Type B pancreatic cell (in vitro differentiated cells): ENCODE measurements around the gene MEI1. TPM values are rescaled to one million over a fixed set of nuclear protein-coding genes. Genes with fewer than 3 reads are reported as not detected.

ENCODE experiments used
- DNase-seq: peaks from one replicate; pipeline ENCODE4 v3.0.0; 2021; ENCODE audit warnings: mixed read lengths; ENCODE audit not compliant: unreplicated experiment; ENCODE audit errors: extremely low spot score
- H3K27ac Mint-ChIP-seq: 2 replicates; pipeline ENCODE4 v1.8.0; 2021; ENCODE audit warnings: mild to moderate bottlenecking, mixed read lengths
- H3K27me3 Mint-ChIP-seq: 2 replicates; pipeline ENCODE4 v1.8.0; 2021; ENCODE audit warnings: mixed read lengths
- H3K36me3 Mint-ChIP-seq: 2 replicates; pipeline ENCODE4 v1.8.0; 2021; ENCODE audit warnings: mixed read lengths
- H3K4me1 Mint-ChIP-seq: one replicate; pipeline ENCODE4 v1.8.0; 2021; ENCODE audit warnings: mixed read lengths; ENCODE audit not compliant: unreplicated experiment
- H3K4me3 Mint-ChIP-seq: 2 replicates; pipeline ENCODE4 v1.8.0; 2021; ENCODE audit warnings: mild to moderate bottlenecking, mixed read lengths
- H3K9me3 Mint-ChIP-seq: 2 replicates; pipeline ENCODE4 v1.8.0; 2021; ENCODE audit warnings: mixed read lengths
- total RNA-seq: library from RNA; stranded (reverse); gene quantifications from 2 replicates; pipeline ENCODE4 v1.2.1, GENCODE V29; 2021; ENCODE audit warnings: low replicate concordance
- TF ChIP-seq, protein P1 (sequence below): fragments of 200-600 bp; sonication (generic); conservative IDR thresholded peaks from 2 replicates; pipeline ENCODE4 v1.5.0; 2021; ENCODE audit warnings: antibody characterized with exemption, mild to moderate bottlenecking

The MEI1 gene
- total RNA-seq, 1 donor from 2014 or later, result 1.2 TPM

GRCh38 chr22:41766476-41766875 lies 67.2 kb downstream of the MEI1 start:
- no peak for DNase-seq
- H3K36me3 Mint-ChIP-seq, result no peaks in the 10 kb centered on the region
- no peak overlapping the region for H3K27ac Mint-ChIP-seq
- TF ChIP-seq, protein P1, sequence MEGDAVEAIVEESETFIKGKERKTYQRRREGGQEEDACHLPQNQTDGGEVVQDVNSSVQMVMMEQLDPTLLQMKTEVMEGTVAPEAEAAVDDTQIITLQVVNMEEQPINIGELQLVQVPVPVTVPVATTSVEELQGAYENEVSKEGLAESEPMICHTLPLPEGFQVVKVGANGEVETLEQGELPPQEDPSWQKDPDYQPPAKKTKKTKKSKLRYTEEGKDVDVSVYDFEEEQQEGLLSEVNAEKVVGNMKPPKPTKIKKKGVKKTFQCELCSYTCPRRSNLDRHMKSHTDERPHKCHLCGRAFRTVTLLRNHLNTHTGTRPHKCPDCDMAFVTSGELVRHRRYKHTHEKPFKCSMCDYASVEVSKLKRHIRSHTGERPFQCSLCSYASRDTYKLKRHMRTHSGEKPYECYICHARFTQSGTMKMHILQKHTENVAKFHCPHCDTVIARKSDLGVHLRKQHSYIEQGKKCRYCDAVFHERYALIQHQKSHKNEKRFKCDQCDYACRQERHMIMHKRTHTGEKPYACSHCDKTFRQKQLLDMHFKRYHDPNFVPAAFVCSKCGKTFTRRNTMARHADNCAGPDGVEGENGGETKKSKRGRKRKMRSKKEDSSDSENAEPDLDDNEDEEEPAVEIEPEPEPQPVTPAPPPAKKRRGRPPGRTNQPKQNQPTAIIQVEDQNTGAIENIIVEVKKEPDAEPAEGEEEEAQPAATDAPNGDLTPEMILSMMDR, result no peak
- peaks cover 6% of the 10 kb centered on the region for H3K27me3 Mint-ChIP-seq
- H3K9me3 Mint-ChIP-seq, result no peaks in the 10 kb centered on the region
- H3K4me1 Mint-ChIP-seq, result peaks cover 8% of the 10 kb centered on the region
- H3K4me3 Mint-ChIP-seq, result no peak overlapping the region

- Mint-ChIP-seq H3K36me3 (no peaks in the 10 kb centered on the region), H3K4me1 (no peaks in the 10 kb centered on the region), H3K27me3 (no peaks in the 10 kb centered on the region), H3K9me3 (peaks cover 4% of the 10 kb centered on the region), H3K4me3 (no peak overlapping the region), H3K27ac (no peak overlapping the region)
- DNase-seq, result no peak
- TF ChIP-seq, protein P1, result no peak
Measured at GRCh38 chr22:41768430-41768829, 69.1 kb downstream of the MEI1 start.

DNA sequence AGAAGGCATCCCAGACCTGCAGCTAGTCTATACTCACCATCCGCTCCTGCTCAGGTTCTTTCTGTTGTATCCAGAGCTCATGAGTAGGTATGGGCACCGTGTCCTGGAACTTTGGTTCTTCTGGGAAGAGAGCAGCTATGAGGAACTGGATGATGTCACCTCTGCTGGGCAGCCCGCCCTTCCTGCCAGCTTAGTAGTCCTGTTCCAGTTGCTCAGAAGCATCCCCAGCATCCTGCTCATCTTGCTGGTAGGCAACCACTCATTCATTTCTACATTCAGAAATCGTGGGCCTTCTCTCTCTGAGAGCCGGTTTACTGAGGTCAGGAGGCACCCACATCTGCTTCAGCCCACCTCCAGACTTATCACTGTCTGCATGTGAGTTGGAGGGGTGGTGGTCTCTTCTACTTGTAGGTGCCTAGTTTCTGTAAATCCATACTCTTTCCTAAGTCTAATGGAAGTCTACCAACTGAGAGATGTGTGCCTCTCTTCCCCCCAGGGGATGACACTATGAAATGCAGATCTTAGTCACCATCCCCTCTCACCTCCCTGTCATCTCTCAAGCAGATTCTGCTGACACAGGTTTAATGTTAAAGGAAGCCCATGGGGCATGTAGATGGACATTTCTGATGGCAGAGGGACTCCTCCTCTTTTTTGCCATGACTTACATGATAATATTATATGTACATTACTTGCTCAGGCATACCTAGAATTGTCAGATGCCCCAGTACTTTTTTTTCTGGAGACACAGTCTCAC lies 71.6 kb downstream of the MEI1 start:
- Mint-ChIP-seq H3K4me1 (no peaks in the 10 kb centered on the region), H3K27me3 (no peaks in the 10 kb centered on the region), H3K9me3 (peaks cover 4% of the 10 kb centered on the region), H3K36me3 (no peaks in the 10 kb centered on the region), H3K27ac (no peak overlapping the region), H3K4me3 (no peak overlapping the region)
- no peak for DNase-seq
- TF ChIP-seq, protein P1, result no peak

DNA sequence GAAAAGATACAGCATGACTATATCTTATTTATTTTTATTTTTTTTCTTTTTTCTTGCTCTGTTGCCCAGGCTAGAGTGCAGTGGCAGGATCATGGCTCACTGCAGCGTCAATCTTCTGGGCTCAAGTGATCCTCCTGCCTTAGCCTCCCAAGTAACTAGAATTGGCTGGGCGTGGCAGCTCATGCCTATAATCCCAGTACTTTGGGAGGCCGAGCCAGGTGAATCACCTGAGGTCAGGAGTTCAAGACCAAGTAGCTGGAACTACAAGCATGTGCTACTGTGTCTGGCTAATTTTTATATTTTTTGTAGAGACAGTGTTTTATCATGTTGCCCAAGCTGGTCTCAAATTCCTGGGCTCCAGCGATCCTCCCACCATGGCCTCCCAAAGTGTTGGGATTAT lies 72.9 kb downstream of the MEI1 start:
- H3K4me3 Mint-ChIP-seq, result no peak overlapping the region
- H3K27ac Mint-ChIP-seq, result no peak overlapping the region
- H3K4me1 Mint-ChIP-seq, result no peaks in the 10 kb centered on the region
- no peak for DNase-seq
- H3K9me3 Mint-ChIP-seq, result peaks cover 4% of the 10 kb centered on the region
- no peaks in the 10 kb centered on the region for H3K36me3 Mint-ChIP-seq
- TF ChIP-seq, protein P1, result no peak
- H3K27me3 Mint-ChIP-seq, result no peaks in the 10 kb centered on the region

- DNase-seq, result no peak
- no peaks in the 10 kb centered on the region for H3K4me1 Mint-ChIP-seq
- TF ChIP-seq, protein P1, result no peak
- H3K36me3 Mint-ChIP-seq, result no peaks in the 10 kb centered on the region
- H3K9me3 Mint-ChIP-seq, result peaks cover 4% of the 10 kb centered on the region
- peak overlapping the region; percentile 29 for H3K27ac Mint-ChIP-seq
- H3K27me3 Mint-ChIP-seq, result no peaks in the 10 kb centered on the region
- H3K4me3 Mint-ChIP-seq, result no peak overlapping the region
Measured at GRCh38 chr22:41772645-41773044, 73.3 kb downstream of the MEI1 start.
